Lower lobe of right lung (tissue), 2 donors: ENCODE results near the gene TMEM30B. TPM values are rescaled to one million over a fixed set of nuclear protein-coding genes. Genes with fewer than 3 reads are reported as not detected.

Experiments
- ATAC-seq, 2 donors: fragments of 200-7000 bp; cut with Tn5 transposase; one replicate each; pipeline ENCODE4 v1.9.1; 2020 to 2022; ENCODE audit warnings: mild to moderate bottlenecking in 2 of 2, moderate library complexity in 2 of 2
- DNase-seq: peaks from one replicate; pipeline ENCODE4 v3.0.0-alpha.2; 2020
- H3K27ac ChIP-seq: fragments of 200-600 bp; one replicate; pipeline ENCODE4 v1.8.0; 2022
- H3K27me3 ChIP-seq: fragments of 200-600 bp; one replicate; pipeline ENCODE4 v1.8.0; 2022; ENCODE audit warnings: low read depth
- H3K36me3 ChIP-seq: fragments of 200-600 bp; one replicate; pipeline ENCODE4 v1.8.0; 2022; ENCODE audit warnings: mild to moderate bottlenecking
- H3K4me1 ChIP-seq: fragments of 200-600 bp; one replicate; pipeline ENCODE4 v1.8.0; 2022
- H3K4me3 ChIP-seq: fragments of 200-600 bp; one replicate; pipeline ENCODE4 v1.8.0; 2022; ENCODE audit warnings: mild to moderate bottlenecking
- H3K9me3 ChIP-seq: fragments of 200-600 bp; one replicate; pipeline ENCODE4 v1.8.0; 2022
- intact Hi-C: fragments of 100-400 bp; cut with DNase I; formaldehyde crosslinking; loops from one replicate; pipeline ENCODE4 v1.11.0; 2022
- total RNA-seq: library from RNA; stranded (reverse); fragmentation: NEBNext Ultra II Directional; extraction: Animal tissue kit (Norgen Biotek cat#: 25700); gene quantifications from one replicate; pipeline ENCODE4 v1.2.1, GENCODE V29; 2021
- TF ChIP-seq, protein P1 (sequence below): fragments of 200-600 bp; IDR thresholded peaks from one replicate; pipeline ENCODE4 v1.8.0; 2022; ENCODE audit warnings: antibody characterized with exemption, mild to moderate bottlenecking
- donor health status: DM: no; HTN: yes; CAD: no; lungs with severe emphysema.

TMEM30B gene
- total RNA-seq, 1 donor from 2014 or later, result 20.3 TPM

- H3K4me3 ChIP-seq, result no peak overlapping the region
- ATAC-seq (no peak), DNase-seq (no peak)
- no peaks in the 10 kb centered on the region for H3K9me3 ChIP-seq
- no peaks in the 10 kb centered on the region for H3K36me3 ChIP-seq
- TF ChIP-seq, protein P1, sequence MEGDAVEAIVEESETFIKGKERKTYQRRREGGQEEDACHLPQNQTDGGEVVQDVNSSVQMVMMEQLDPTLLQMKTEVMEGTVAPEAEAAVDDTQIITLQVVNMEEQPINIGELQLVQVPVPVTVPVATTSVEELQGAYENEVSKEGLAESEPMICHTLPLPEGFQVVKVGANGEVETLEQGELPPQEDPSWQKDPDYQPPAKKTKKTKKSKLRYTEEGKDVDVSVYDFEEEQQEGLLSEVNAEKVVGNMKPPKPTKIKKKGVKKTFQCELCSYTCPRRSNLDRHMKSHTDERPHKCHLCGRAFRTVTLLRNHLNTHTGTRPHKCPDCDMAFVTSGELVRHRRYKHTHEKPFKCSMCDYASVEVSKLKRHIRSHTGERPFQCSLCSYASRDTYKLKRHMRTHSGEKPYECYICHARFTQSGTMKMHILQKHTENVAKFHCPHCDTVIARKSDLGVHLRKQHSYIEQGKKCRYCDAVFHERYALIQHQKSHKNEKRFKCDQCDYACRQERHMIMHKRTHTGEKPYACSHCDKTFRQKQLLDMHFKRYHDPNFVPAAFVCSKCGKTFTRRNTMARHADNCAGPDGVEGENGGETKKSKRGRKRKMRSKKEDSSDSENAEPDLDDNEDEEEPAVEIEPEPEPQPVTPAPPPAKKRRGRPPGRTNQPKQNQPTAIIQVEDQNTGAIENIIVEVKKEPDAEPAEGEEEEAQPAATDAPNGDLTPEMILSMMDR, result no peak
- no peaks in the 10 kb centered on the region for H3K27me3 ChIP-seq
- peak overlapping the region; percentile 55 for H3K27ac ChIP-seq
- no peaks in the 10 kb centered on the region for H3K4me1 ChIP-seq
- intact Hi-C loops, result no loop called here
These were observed 27.1 kb upstream of the TMEM30B start for GRCh38 chr14:61308198-61308597.

GRCh38 chr14:61304688-61305087, 23.6 kb upstream of the TMEM30B start:
- H3K4me3 ChIP-seq, result no peak overlapping the region
- TF ChIP-seq, protein P1, result no peak
- no peaks in the 10 kb centered on the region for H3K36me3 ChIP-seq
- no peak overlapping the region for H3K27ac ChIP-seq
- DNase-seq (no peak), ATAC-seq (no peak)
- intact Hi-C loops, result no loop called here
- no peaks in the 10 kb centered on the region for H3K27me3 ChIP-seq
- no peaks in the 10 kb centered on the region for H3K9me3 ChIP-seq
- no peaks in the 10 kb centered on the region for H3K4me1 ChIP-seq

DNA sequence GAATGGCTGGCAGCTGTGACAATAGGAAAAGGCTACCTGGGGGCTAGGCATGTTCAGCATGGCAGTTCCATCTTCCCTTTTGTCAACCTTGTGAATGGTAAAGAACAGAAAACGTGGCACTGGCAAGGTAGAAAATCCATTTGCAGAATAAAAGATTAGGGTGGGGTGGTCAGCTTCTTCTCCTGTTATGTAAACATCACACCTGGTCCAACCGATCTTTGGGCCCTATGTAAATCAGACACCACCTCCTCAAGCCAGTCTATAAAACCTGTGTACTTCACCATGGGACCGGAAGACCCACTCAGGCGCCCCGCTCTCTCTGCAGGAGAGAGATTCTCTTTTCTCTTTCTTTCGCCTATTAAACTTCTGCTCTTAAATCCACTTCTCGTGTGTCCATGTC, 19.6 kb upstream of the TMEM30B start:
- TF ChIP-seq, protein P1, result no peak
- Histone ChIP-seq H3K4me3 (no peak overlapping the region), H3K36me3 (no peaks in the 10 kb centered on the region), H3K4me1 (no peaks in the 10 kb centered on the region), H3K27me3 (no peaks in the 10 kb centered on the region), H3K9me3 (no peaks in the 10 kb centered on the region), H3K27ac (no peak overlapping the region)
- ATAC-seq (no peak), DNase-seq (no peak)
- intact Hi-C loops, result no loop called here

DNA sequence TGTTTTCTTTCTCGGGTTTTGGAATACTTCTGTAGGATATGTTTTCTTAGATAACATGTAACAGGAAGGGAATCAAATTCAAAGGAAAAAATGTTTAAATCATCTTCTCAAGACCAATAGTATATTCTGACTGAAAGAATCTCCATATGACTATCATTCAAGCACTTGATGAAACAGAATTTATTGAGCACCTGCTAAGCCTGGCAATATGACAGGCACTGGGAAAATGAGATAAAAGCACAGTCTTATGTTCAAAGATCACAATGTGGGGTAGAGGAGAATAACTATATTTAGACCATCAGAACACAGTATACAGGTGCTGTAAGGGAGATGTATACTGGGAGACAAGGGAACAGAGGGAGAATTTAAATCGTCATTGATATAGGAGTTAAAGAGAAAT, 19.1 kb upstream of the TMEM30B start:
- Histone ChIP-seq H3K27ac (no peak overlapping the region), H3K4me1 (no peaks in the 10 kb centered on the region), H3K9me3 (no peaks in the 10 kb centered on the region), H3K36me3 (no peaks in the 10 kb centered on the region), H3K27me3 (no peaks in the 10 kb centered on the region), H3K4me3 (no peak overlapping the region)
- TF ChIP-seq, protein P1, result no peak
- ATAC-seq, result no peak
- no peak for DNase-seq
- intact Hi-C loops, result no loop called here

DNA sequence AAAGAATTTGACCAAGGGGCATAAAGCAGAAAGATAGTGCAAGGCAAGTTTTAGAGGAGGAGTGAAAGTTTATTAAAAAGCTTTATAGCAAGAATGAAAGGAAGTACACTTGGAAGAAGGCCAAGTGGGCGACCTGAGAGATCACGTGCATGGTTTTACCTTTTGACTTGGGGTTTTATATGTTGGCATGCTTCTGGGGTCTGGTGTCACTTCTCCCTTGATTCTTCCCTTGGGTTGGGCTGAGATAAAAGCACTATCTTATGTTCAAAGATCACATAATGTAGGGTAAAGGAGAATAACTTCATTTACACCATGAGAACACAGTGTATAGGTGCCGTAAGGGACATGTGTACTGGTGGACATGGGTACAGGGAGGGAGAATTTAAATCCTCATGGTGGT, 17.7 kb upstream of the TMEM30B start:
- Histone ChIP-seq H3K36me3 (no peaks in the 10 kb centered on the region), H3K27ac (no peak overlapping the region), H3K4me1 (no peaks in the 10 kb centered on the region), H3K4me3 (no peak overlapping the region), H3K27me3 (no peaks in the 10 kb centered on the region), H3K9me3 (no peaks in the 10 kb centered on the region)
- TF ChIP-seq, protein P1, result no peak
- no peak for DNase-seq
- intact Hi-C loops, result no loop called here
- no peak for ATAC-seq

DNA sequence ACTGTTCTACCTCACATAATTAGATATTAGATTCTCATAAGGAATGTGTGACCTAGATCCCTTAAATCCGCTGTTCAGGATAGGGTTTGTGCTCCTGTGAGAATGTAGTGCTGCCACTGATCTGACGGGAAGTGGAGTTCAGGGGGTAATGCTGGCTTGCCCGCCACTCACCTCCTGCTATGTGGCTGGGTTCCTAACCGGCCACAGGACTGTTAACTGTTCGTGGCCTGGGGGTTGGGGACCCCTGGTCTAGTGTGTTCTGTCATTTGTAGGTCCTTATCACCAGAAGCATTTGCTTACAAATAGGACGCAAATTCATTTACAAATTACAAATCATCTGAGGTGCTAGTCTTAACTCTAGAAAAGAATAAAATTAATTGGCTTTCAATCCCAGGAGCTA, 16.4 kb upstream of the TMEM30B start:
- intact Hi-C loops, result no loop called here
- no peak for DNase-seq
- TF ChIP-seq, protein P1, result no peak
- no peaks in the 10 kb centered on the region for H3K27me3 ChIP-seq
- no peaks in the 10 kb centered on the region for H3K9me3 ChIP-seq
- no peaks in the 10 kb centered on the region for H3K36me3 ChIP-seq
- H3K27ac ChIP-seq, result no peak overlapping the region
- no peaks in the 10 kb centered on the region for H3K4me1 ChIP-seq
- no peak overlapping the region for H3K4me3 ChIP-seq
- ATAC-seq, result no peak
